T-helper 1 cell treated with Interleukin-12 subunit alpha and Interleukin-12 subunit beta and Interleukin-4 antibody, amounts not matched to agents 30 ng/mL and 1 ng/mL, for 36 hours (primary cell): ENCODE results near the gene PRR16. TPM values are rescaled to one million over a fixed set of nuclear protein-coding genes. Genes with fewer than 3 reads are reported as not detected.

Experiments
- intact Hi-C: fragments of 100-400 bp; cut with micrococcal nuclease; formaldehyde crosslinking; loops from one replicate; pipeline ENCODE4 v1.15.1; 2024
- total RNA-seq: library from RNA; stranded (reverse); gene quantifications from 2 replicates; pipeline ENCODE4 v1.2.3, GENCODE V29; 2022

Gene PRR16
- total RNA-seq, 1 donor from 2014 or later, result not detected

DNA sequence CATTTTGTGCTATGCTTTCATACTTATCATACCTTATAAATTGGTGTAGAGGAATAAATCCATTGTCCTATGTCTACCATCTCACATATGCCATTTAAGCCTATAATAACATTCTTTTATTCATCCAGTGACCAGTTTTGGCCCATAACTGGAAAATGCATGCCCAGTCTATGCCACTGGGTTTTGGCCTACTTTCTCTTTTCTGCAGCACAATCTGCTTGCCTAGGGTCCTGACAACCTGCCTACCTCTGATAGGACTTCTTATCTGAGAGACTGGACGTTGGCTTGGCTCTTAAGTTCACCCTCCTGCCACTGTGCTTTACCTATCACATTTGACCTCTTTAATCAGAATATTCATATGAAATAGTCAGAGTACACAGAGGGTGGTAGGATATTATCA is 103.0 kb downstream of the PRR16 start:
- intact Hi-C loops, result no loop called here

DNA sequence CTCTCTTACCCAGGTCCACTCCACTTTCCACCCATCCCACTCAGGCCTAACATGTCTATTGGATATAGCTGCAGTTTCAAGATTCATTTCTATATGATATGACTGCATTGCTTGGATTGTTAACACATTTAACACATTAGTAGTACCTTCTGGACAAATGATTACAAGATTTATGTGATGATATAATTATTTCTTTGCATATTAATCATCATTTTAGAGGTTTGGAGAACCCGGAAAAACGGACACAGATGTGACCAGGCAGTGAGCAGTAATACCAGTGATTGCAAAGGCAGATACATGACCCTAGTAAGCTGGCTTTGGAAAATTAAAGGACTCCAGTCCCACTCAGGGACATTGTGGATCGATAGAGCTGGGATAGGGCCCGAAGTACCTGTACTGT is 103.8 kb downstream of the PRR16 start:
- intact Hi-C loops, result no loop called here

DNA sequence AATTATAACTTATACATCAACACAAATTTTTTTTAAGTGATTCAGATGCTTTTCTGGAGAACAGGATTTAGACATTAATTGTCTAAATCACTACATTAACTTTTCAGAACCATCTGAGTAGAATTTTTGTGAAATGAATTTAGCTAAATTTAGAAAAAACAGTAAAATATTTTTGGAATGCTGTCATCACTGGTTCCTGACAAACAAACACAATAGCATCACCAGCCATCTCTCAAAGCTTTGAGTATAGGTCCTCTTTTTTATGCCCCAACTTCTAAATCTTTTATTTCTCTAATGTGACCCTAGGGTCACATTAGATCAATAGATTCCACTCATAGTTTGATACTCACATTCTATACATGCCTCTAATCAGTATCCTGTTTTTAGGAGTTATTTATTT is 104.6 kb downstream of the PRR16 start:
- intact Hi-C loops, result no loop called here

DNA sequence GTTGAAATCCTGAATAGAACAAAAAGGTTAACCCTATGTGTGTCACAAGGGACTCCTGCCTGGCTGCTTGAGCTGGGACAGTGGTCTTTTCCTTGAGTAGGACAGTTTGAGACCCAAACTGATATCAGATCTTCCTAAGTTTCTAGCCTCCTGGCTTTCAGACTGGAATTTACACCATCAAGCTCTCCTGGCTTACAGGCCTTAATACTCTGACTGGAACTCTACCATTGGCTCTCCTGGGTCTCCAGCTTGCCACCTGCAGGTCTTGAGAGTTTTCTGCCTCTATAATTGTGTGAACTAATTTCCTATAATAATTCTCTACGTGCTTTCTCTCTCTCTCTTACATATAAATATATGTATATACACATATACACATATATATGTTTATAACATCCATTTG is 112.5 kb downstream of the PRR16 start:
- intact Hi-C loops, result no loop called here

DNA sequence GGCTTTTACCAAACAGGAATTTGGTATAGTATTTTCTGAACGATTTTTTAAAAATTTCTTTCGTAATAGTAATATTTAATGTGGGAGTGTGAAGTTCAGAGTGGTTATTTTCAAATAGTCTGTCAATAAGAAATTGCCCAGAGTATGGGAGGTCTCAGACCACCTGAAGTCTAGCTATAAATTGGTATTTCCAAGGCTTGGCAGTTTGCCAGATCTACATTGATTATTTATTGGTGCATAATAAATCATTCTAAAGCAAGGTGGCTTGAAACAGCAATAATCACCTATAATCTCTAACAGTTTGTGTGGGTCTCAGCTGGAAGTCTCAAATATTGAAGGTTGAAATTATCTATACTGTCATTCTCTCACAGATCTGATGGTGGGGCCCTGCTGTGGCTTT is 118.5 kb downstream of the PRR16 start:
- intact Hi-C loops, result no loop called here

DNA sequence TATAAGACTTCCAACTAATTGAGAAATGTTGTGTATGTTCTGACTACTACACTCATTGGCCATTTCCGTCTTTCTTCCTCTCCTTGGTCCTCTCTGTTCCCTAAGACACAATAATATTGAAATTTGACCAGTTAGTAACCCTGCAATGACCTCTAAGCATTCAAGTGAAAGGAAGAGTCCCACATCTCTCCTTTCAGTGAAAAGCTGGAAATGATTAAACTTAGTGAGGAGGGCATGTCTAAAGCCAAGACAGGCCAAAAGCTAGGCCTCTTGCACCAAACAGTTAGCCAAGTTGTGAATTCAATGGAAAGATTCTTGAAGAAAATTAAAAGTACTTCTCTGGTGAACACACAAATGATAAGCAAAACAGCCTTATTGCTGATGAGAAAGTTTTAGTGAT is 122.5 kb downstream of the PRR16 start:
- intact Hi-C loops, result no loop called here

DNA sequence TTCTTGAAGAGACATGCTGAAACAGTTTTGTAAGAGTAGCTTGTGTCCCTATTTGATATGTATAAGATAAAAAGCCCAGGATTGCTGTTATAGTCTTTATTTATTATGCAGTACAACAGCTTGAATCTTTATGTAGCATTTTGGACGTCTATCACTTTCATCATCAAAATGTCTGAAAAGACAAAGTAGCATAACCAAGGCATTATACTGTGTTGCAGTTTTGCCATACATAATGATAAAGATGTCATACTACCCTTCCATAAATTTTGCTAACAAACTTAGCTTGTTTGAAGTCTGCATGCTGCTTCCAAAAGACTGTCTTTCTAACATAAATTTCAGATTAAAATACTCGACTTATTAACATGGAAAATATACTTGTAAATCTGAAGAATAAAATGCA is 127.8 kb downstream of the PRR16 start:
- intact Hi-C loops, result no loop called here

DNA sequence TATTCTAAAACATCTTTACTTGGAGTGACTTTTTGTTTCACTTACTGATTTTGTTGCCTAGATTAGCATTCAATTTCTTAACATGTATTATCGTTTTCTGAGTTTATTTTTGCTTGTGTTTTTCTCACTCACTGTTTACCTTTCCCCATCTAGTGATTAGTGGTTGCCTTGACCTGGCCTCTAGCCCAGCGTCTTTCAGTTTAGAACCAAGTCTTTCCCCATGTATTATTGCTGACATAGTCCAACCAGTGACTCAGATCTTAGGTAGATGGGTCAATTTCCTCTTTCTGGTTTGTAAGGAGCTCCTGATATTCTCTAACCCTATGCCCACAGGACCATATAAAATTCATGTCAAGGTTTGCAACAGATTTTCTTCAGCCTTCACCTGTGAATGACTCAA is 135.5 kb downstream of the PRR16 start:
- intact Hi-C loops, result no loop called here

DNA sequence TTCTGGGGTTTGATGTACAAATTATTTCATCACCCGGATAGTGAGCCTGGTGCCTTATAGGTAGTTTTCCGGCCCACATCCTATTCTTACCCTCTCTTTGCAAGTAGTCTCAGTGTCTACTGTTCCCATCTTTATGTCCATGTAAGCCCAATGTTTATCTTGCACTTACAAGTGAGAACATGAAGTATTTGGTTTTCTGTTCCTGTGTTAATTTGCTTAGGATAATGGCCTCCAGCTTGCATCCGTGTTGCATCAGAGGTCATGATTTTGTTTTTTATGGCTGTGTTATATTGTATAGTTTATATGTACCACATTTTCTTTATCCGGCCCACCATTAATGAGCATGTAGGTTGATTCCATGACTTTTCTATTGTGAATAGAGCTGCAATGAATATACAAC is 136.5 kb downstream of the PRR16 start:
- intact Hi-C loops, result no loop called here

DNA sequence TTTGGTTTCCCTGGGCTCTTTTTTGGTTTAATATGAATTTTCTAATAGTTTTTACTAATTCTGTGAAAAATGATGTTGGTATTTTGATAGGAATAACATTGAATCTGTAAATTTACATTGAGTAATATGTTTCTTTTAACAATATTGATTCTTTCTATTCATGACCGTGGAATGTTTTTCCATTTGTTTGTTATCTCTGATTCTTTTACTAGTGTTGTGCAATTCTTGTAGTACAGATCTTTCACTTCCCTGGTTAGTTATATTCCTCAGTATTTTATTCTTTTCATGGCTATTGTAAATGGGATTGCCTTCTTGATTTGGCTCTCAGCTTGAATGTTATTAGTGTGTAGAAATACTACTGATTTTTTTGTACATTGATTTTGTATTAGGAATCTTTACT is 137.9 kb downstream of the PRR16 start:
- intact Hi-C loops, result no loop called here

DNA sequence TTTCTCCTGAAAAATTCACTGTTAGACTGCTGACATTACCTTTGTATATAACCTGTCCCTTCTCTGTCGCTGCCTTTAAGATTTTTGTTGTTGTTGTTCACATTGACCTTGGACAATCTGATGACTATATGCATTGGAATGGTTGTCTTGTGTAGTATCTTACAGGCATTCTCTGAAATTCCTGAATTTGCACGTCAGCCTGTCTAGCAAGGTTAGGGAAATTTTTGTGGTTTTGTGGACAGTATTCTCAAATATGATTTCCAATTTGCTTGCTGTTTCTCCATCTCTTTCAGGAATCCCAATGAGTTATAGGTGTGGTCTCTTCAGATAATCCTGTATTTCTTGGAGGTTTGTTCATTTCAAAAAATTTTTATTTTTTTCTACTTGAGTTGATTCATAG is 140.8 kb downstream of the PRR16 start:
- intact Hi-C loops, result no loop called here

DNA sequence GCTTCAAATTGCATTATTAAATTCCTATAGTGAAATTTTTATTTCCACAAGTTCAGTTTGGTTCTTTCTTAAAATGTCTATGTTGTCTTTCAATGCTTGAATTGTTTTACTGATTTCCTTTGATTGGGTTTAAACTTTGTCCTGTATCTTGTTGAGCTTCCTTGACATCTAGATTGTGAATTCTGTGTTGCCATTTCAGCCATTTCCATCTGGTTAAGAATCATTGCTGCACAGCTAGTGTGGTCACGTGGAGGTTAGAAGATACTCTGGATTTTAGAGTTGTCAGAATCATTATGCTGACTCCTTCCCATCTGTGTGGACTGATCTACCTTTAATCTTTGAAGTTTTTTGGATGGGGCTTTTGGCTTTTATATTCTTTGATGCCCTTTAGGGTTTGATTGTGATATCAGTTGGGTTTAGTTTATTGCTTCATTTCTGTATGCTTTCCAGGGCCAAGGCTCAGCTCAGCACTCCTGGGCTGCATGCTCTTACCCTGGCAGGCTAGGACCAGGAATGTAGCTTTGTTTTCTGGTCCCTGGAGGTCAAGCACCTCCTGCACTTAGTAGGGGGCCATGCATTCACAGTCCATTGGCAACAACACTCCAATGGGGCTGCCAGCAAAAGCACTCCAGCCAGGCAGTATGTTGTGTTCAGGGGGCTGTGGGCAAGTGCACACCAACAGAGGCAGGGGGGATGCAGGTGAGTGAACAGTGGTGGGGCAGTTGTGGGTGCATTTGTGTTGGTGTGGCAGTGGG is 141.4 kb downstream of the PRR16 start:
- intact Hi-C loops, result no loop called here

DNA sequence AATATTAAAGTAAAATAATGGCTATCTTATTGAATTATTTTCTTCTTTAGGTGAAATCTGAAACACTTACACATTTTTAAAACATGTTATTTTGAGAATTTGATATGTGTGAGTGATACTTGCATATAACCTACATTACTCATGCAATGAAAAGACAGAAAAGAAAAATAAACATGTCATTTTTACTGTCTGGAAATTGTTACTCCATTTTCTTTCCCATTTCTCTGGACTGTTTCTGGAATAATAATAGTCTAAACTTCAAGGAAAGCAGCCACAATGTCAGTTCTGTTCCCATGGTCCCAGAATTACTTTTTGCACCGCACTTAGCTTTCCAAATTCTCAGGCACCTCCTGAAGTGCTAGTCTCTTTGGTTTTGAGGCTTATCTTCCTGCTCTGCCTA is 145.5 kb downstream of the PRR16 start:
- intact Hi-C loops, result no loop called here

DNA sequence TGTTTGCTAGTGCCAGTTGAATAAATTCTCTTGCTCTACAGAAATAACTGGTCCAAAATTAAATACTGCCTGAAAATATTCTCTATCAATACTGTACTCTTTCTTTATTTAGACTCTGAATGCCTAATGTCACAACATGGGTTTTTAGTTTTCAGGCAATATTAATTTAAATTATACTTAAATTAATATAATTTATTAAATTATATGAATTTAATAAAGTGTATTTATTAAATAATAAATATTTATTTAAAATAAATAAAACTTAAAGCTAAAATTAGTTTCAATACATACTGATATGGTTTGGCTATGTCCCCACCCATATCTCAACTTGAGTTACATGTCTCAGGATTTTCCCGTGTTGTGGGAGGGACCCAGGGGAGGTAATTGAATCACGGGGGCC is 146.0 kb downstream of the PRR16 start:
- intact Hi-C loops, result no loop called here

DNA sequence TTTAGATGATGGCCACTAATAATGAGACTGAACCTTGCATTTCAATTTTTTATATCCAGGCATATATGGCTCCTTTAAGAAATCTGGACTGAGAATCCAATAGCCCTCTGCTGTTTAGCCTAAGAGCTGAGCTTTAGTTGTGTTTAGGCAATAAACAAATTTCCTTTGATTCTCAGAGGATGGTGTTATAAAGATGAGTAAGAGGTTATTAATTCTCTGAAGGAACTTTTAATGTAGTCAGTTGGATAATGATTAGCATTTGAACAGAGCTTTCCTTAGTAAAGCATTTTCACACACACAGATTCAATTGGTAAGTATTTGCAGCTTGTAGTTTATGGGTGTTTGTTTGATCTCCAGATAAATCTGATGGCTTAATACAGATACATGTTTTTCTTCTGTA is 149.6 kb downstream of the PRR16 start:
- intact Hi-C loops, result no loop called here

DNA sequence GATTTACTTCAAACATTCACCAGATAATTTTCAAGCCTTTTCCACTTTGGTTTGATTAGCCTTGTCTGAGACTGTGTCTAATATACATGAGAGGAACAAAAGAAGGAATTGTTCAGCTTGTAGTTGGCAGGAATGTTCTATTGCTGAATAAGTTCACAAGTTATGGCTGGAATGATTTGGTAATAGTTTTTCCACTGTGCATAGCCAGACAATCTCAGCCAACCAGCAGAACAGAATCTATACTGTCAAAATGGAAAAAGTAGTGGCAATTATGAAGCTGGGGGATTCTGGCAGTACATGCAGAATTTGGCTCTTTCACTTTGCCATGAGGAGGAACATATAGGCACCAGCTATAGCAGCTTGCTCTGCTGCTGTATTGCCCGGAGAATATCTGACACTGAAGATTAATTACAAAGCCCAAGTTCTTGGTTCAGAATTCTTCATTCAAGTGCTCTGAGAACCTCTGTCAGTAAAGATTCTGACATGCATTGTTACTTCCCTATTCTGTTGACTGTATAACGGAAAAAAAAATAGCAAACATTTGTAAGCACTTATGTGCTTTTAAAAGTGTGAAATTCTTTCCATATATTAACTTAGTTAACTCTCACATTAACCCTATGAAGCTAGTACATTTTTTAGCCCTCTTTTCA is 150.6 kb downstream of the PRR16 start:
- intact Hi-C loops, result no loop called here

DNA sequence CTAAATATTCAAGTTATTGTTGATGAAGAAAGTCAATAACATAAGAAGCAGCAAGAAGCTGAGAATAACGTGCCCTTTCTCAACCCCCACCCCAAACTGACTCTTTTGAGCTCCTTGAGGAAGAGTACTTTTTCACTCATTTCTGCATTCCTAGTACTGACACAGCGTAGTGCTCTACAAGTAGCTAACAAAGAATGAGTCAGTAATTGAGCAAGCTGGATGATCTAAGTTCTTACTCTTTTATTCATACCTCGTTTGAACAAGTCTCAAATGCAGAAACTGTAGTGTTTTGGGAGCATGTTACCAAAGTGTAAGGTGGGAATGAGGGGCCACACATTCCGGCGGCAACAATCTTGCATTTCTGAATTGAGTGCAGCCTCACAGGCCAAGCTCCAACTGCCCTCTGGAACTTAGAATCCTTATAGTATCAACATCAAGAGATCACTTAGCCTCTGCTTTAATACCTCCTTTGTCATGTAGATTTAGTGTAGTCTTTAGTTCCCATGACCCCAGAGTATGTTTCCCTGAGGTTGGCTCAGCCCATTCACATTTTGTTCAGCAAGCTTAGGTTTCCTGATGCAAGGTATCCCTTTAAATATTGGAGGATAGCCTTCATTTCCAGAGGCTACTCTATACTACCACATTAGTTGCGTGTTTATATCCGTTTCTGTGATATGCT is 152.0 kb downstream of the PRR16 start:
- intact Hi-C loops, result no loop called here

DNA sequence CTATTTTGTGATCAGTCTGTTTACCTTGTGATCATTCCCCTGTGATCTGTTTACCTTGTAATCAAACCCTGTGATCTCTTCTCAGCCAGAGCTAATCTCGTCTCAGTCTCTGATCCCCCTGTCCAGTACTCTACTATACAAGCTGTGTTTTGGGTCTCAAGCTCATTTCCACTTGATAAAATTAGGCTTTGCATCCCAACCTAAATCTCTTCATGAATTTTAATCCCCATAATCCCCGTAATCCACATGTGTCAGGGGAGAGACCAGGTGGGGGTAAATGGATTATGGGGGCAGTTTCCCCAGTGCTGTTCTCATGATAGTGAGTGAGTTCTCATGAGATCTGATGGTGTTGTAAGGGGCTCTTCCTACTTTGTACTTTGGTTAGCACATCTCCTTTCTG is 157.2 kb downstream of the PRR16 start:
- intact Hi-C loops, result no loop called here

DNA sequence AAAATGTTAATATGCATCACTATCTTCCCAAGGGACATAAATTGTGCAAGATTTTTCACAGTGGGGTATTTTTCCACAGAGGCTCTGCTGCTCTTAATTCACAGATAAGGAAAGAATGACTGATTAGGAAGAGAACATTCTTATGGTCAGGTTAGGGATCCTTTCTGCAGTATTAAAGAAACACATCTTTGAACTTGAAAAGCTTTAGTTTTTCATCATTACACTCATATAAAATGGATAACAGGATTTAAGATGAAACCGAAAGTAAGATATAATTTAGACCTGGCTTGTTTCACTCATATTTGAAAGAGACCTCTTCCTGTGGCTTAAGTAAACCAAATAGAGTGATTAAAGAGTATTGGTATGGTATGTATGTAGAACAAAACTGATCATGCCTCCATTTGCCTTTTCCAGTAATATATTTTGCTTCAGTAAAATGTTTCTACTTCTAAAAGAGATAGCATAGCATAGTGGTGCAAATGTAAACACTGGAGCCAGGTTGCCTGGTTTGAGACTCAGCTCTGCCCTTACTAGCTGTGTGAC is 160.0 kb downstream of the PRR16 start:
- intact Hi-C loops, result no loop called here

DNA sequence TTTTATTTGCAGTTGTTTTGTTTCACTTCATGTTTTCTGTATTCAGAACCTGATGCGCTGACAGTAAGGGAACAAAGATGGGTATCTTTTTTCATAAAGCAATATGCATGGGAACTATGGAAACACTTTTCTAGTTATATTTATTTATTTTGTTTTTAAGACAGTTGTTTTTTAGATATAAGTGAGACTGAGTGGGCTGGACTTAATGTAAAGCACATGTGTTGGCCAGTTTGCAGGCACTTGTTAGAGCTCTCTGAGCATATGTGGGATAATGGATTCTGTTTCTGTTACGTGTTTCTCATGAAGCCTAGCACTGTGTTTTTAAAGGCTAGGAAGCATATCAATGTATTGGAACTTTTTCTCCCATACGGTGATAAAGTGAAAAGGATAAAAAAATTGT is 164.1 kb downstream of the PRR16 start:
- intact Hi-C loops, result no loop called here

DNA sequence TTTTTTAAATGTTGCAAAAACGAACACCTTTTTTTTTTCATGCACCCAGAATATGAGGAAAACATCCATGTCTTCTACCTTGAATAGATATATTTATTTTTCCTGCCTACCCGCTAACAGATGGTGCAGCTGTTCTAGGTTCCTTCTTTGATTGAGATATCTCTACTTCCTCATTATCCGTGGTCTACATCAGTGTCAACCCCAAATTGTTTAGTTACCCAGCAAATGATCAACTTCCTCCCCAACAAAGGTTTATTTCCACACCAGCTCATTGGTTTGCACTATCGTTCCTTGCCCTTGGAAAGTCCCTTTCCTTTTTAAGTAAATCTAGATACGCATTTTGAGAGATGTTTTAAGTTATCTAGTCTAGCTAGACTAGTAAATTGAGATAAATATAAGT is 166.4 kb downstream of the PRR16 start:
- intact Hi-C loops, result no loop called here

DNA sequence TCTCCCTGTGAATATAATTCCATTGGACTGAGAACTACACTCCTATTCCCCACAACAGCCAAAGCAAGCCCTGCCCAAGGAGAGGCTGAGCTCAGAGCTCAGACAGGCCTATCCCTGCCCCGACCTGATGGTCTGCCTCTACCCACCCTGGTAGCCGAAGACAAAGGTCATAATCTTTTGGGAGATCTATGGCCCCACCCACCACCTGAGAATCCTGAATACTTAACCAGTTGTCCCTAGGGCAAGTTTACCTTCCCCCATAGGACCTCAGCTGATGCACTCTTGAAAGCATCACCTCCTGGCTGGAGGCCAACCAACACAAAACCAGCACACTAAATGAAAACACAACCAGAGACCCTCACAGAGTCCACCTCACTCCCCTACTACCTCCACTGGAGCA is 167.5 kb downstream of the PRR16 start:
- intact Hi-C loops, result no loop called here

DNA sequence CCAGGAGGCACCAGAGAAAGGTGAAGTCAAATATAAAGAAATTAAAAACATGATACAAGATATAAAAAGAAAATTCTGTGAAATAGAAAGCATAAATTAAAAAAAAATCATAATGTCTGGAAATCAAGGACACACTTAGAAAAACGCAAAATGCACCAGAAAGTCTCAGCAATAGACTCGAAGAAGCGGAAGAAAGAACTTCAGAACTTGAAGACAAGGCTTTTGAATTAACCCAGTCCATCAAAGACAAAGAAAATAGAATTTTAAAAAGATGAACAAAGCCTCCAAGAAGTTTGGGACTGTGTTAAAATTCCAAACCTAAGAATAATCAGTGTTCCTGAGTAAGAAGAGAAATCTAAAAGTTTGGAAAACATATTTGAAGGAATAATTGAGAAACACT is 168.3 kb downstream of the PRR16 start:
- intact Hi-C loops, result no loop called here
